Brain microvascular endothelial cell (primary cell): ENCODE results near the gene PRDM15.
A peak's percentile ranks its signal among the peaks of the same experiment; 100 is the strongest.

Experiments used
- DNase-seq: peaks from one replicate; pipeline ENCODE4 v3.0.0-alpha.2; 2020
- H3K27ac ChIP-seq: fragments of 250-450 bp; sonication (Bioruptor Pico); 2 replicates; pipeline ENCODE4 v1.5.1; 2020; ENCODE audit warnings: mild to moderate bottlenecking, moderate library complexity
- H3K27me3 ChIP-seq: fragments of 250-450 bp; sonication (Bioruptor Pico); replicated peaks from 2 replicates; pipeline ENCODE4 v1.5.1; 2020; ENCODE audit warnings: mild to moderate bottlenecking
- H3K36me3 ChIP-seq: fragments of 250-450 bp; sonication (Bioruptor Pico); replicated peaks from 2 replicates; pipeline ENCODE4 v1.5.1; 2020; ENCODE audit warnings: mild to moderate bottlenecking
- H3K4me3 ChIP-seq: 2 replicates; pipeline ENCODE4 v1.5.1; 2011; ENCODE audit warnings: low read depth, mild to moderate bottlenecking, control low read depth, low read length, moderate library complexity
- CTCF ChIP-seq: IDR thresholded peaks from 2 replicates; pipeline ENCODE4 v1.5.1; 2011; ENCODE audit warnings: low read depth, mild to moderate bottlenecking, moderate library complexity, low read length, control low read depth, inconsistent platforms; ENCODE audit errors: missing control alignments
- in situ Hi-C: cut with HindIII; loops from 2 replicates; pipeline ENCODE4 v1.10.0; 2017; ENCODE audit warnings: low sequenced_read_pairs, low pct_ligation_motif_present

PRDM15 gene

DNA sequence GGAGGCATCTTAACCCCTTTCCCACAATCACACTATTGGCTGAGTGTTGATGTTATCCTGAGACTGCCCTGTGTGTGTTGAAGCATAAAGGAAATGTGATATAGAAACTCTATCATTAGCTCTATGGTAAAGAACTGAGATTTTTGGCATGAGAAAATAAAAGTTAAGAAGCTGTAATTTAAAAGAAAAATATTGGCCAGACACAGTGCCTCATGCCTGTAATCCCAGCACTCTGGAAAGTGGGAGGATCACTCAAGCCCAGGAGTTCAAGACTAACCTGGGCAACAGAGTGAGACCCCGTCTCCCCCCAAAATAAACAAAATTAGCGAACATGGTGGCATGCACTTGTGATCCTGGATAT, 98.1 kb downstream of the PRDM15 start:
- DNase-seq = no peak
- Histone ChIP-seq H3K36me3 (no peaks in the 10 kb centered on the region), H3K4me3 (no peak overlapping the region), H3K27ac (no peak overlapping the region), H3K27me3 (peaks cover 13% of the 10 kb centered on the region)
- in situ Hi-C loops = no loop called here
- TF ChIP-seq CTCF = no peak

DNA sequence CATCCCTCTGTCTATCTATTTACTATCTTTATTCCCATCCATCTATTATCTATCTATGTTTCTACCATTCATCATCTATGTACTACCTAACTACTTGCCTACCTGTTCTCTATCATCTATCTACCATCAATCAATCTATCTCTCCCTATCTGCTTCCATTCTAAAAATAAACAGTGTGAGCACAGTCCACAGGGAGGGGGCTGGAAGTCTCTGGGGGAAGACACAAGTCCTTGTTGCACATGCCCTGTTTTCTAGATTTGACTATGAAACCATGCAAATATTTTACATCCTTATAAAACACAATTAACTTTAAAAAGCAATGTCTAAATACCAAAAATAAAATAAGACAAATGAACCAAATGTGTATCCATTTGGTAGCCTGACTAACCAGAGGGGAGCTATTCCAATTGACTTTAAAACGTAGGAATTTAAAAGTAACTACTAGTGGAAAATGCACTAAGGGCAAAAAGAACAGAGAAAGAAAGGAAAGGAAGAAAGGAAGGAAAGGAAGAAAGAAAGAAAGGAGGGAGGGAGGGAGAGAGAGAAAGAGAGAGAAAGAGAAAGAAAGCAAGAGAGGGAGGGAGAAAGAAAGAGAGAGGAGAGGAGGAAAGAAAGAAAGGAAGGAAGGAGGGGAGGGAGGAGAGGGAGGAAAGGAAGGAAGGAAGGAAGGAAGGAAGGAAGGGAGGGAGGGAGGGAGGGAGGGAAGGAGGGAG, 98.7 kb downstream of the PRDM15 start:
- TF ChIP-seq CTCF = no peak
- in situ Hi-C loops = no loop called here

DNA sequence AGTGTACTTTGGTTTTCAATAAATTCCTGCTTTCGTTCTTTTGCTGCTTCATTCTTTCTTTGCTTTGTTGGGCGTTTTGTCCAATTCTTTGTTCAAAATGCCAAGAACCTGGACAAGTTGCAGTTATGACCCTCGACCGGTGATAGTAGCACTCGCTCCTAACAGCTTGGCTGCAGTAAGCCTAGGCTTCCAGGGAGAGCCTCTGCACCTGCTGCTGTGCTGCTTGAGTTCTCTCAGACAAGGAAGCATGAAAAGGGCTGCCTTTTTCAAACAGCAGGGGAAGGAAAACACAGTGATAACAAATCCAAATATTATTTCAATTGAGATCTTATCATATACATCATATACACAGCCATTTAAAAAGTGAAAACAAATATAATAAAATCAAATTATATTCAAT, 99.5 kb downstream of the PRDM15 start:
- in situ Hi-C loops = no loop called here
- H3K27me3 ChIP-seq = peaks cover 13% of the 10 kb centered on the region

More for the DNA sequence above, 98.7 kb downstream of the PRDM15 start:
- DNase-seq = no peak
- Histone ChIP-seq H3K27me3 (peaks cover 13% of the 10 kb centered on the region), H3K27ac (no peak overlapping the region), H3K36me3 (no peaks in the 10 kb centered on the region), H3K4me3 (no peak overlapping the region)

GRCh38 chr21:41778930-41779600, 100.1 kb downstream of the PRDM15 start:
- Histone ChIP-seq H3K4me3 (no peak overlapping the region), H3K36me3 (no peaks in the 10 kb centered on the region), H3K27me3 (peaks cover 13% of the 10 kb centered on the region), H3K27ac (no peak overlapping the region)
- peak; percentile 11 for TF ChIP-seq CTCF
- in situ Hi-C loops = no loop called here
- DNase-seq = no peak

More for the DNA sequence above, 99.5 kb downstream of the PRDM15 start:
- H3K36me3 ChIP-seq = no peaks in the 10 kb centered on the region
- TF ChIP-seq CTCF = no peak
- H3K27ac ChIP-seq = no peak overlapping the region
- no peak for DNase-seq
- H3K4me3 ChIP-seq = no peak overlapping the region

DNA sequence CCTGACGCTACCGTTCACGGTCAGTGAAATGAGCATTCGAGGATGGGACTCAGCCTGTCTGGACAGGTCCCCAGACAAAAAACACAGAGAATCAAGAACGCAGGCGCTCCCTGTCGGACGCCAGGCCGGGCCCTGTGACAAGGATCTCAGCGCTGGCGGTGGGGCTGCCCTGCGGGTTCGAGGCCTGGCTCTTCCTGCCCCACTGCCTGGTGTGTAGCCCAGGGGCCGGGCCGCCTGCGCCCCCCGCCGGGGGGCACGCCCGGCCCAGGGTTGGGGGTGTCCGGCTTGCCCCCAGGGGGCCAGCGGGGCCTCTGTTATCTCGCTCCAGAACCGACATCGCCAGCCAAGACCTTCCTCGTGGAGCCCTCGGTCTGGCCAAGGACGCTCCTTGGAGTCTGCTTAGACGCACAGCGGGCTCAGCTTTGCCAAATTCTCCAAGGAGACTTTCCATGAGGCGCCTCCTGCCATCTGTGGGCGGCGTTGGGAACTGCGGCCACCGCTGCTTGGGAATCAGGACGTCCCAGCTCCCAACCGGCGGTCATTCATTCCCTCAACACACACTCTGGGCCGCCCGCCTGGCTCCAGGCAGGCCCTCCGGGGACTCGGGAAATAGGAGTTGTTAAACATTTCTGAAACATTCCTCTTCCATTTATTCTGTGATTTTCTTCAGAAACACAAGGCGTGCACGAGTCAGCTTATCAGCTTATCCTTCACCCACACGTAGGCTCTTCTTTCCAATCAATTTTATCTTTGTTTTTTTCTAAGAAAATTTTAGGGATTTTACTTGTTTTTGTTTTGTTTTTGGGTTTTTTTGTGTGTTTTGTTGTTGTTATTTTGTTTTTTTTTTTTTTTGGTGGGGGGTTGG, 101.0 kb downstream of the PRDM15 start:
- Histone ChIP-seq H3K36me3 (no peaks in the 10 kb centered on the region), H3K27ac (no peak overlapping the region), H3K4me3 (no peak overlapping the region), H3K27me3 (peaks cover 13% of the 10 kb centered on the region)
- DNase-seq = peak; percentile 73
- in situ Hi-C loops = no loop called here
- peak; percentile 98 for TF ChIP-seq CTCF
